ENCODE results near the gene SEMA3B. TPM values are rescaled to one million over a fixed set of nuclear protein-coding genes. Genes with fewer than 3 reads are reported as not detected.

The SEMA3B gene
- total RNA-seq, 1 donor from 2014 or later: 34.8 TPM

GRCh38 chr3:50286322-50287227 is 17.6 kb downstream of the SEMA3B start:
- Mint-ChIP-seq H3K4me1 (ENCODE audit: unreplicated experiment) (peaks cover 6% of the 10 kb centered on the region), H3K27me3 (no peaks in the 10 kb centered on the region), H3K4me3 (no peak overlapping the region), H3K36me3 (no peaks in the 10 kb centered on the region), H3K27ac (no peak overlapping the region), H3K9me3 (no peaks in the 10 kb centered on the region)
- DNase-seq (ENCODE audit: extremely low spot score, unreplicated experiment): no peak
- no peak for TF ChIP-seq CTCF (conservative IDR thresholded peaks at IDR 0.05)

- H3K27ac Mint-ChIP-seq: no peak overlapping the region
- no peak for TF ChIP-seq CTCF (conservative IDR thresholded peaks at IDR 0.05)
- DNase-seq (ENCODE audit: extremely low spot score, unreplicated experiment): no peak
- no peak overlapping the region for H3K4me3 Mint-ChIP-seq
- H3K9me3 Mint-ChIP-seq: no peaks in the 10 kb centered on the region
- peaks cover 6% of the 10 kb centered on the region for H3K4me1 Mint-ChIP-seq (ENCODE audit: unreplicated experiment)
- H3K27me3 Mint-ChIP-seq: no peaks in the 10 kb centered on the region
- H3K36me3 Mint-ChIP-seq: no peaks in the 10 kb centered on the region
Observed at GRCh38 chr3:50287262-50287661, 18.3 kb downstream of the SEMA3B start.

- Mint-ChIP-seq H3K27ac (no peak overlapping the region), H3K4me1 (ENCODE audit: unreplicated experiment) (peaks cover 13% of the 10 kb centered on the region), H3K9me3 (no peaks in the 10 kb centered on the region), H3K36me3 (no peaks in the 10 kb centered on the region), H3K27me3 (no peaks in the 10 kb centered on the region), H3K4me3 (no peak overlapping the region)
- TF ChIP-seq CTCF (conservative IDR thresholded peaks at IDR 0.05): no peak
- no peak for DNase-seq (ENCODE audit: extremely low spot score, unreplicated experiment)
Observed at GRCh38 chr3:50288387-50289007, 19.6 kb downstream of the SEMA3B start.

GRCh38 chr3:50289130-50289529 is 20.2 kb downstream of the SEMA3B start:
- TF ChIP-seq CTCF (conservative IDR thresholded peaks at IDR 0.05): no peak

GRCh38 chr3:50290161-50290641 is 21.3 kb downstream of the SEMA3B start:
- Mint-ChIP-seq H3K4me1 (ENCODE audit: unreplicated experiment) (peaks cover 13% of the 10 kb centered on the region), H3K36me3 (no peaks in the 10 kb centered on the region), H3K4me3 (peak overlapping the region; percentile 44), H3K9me3 (no peaks in the 10 kb centered on the region), H3K27me3 (no peaks in the 10 kb centered on the region), H3K27ac (no peak overlapping the region)
- no peak for DNase-seq (ENCODE audit: extremely low spot score, unreplicated experiment)
- TF ChIP-seq CTCF (conservative IDR thresholded peaks at IDR 0.05): no peak

More at GRCh38 chr3:50289130-50289529, 20.2 kb downstream of the SEMA3B start:
- H3K27ac Mint-ChIP-seq: no peak overlapping the region
- H3K36me3 Mint-ChIP-seq: no peaks in the 10 kb centered on the region
- no peak overlapping the region for H3K4me3 Mint-ChIP-seq
- no peaks in the 10 kb centered on the region for H3K27me3 Mint-ChIP-seq
- H3K4me1 Mint-ChIP-seq (ENCODE audit: unreplicated experiment): peaks cover 13% of the 10 kb centered on the region
- no peaks in the 10 kb centered on the region for H3K9me3 Mint-ChIP-seq
- no peak for DNase-seq (ENCODE audit: extremely low spot score, unreplicated experiment)

Measured in type B pancreatic cell (in vitro differentiated cells).